ENCODE results near the gene PCDH10. TPM values are rescaled to one million over a fixed set of nuclear protein-coding genes. Genes with fewer than 3 reads are reported as not detected.

The PCDH10 gene
- polyA plus RNA-seq (ENCODE audit: insufficient read depth in 1 of 5, insufficient read length in 5 of 5, low replicate concordance in 1 of 5) = 1 to 10 TPM in 1 of 5 donors, under 1 TPM in 4; 0.40 to 1.1 (median 0.78) TPM
- long read RNA-seq, donor 1, full-length matches to known transcripts = 1 of 1 reads
- long read RNA-seq, donor 1, partial matches to known transcripts = 0 of 1 reads
- long read RNA-seq, donor 1, other reads (novel, unspliced or antisense) = 0 of 1 reads
- long read RNA-seq, donor 2, full-length matches to known transcripts = 1 of 1 reads
- long read RNA-seq, donor 2, partial matches to known transcripts = 0 of 1 reads
- long read RNA-seq, donor 2, other reads (novel, unspliced or antisense) = 0 of 1 reads
- long read RNA-seq, donor 3, full-length matches to known transcripts = 2 of 2 reads
- long read RNA-seq, donor 3, partial matches to known transcripts = 0 of 2 reads
- long read RNA-seq, donor 3, other reads (novel, unspliced or antisense) = 0 of 2 reads
- long read RNA-seq, donor 4, full-length matches to known transcripts = 2 of 2 reads
- long read RNA-seq, donor 4, partial matches to known transcripts = 0 of 2 reads
- long read RNA-seq, donor 4, other reads (novel, unspliced or antisense) = 0 of 2 reads
- long read RNA-seq, donor 5, full-length matches to known transcripts = 2 of 2 reads
- long read RNA-seq, donor 5, partial matches to known transcripts = 0 of 2 reads
- long read RNA-seq, donor 5, other reads (novel, unspliced or antisense) = 0 of 2 reads
- long read RNA-seq, donor 6, full-length matches to known transcripts = 2 of 2 reads
- long read RNA-seq, donor 6, partial matches to known transcripts = 0 of 2 reads
- long read RNA-seq, donor 6, other reads (novel, unspliced or antisense) = 0 of 2 reads
- long read RNA-seq, donor 7 = 0 reads
- long read RNA-seq, donor 8, full-length matches to known transcripts = 1 of 1 reads
- long read RNA-seq, donor 8, partial matches to known transcripts = 0 of 1 reads
- long read RNA-seq, donor 8, other reads (novel, unspliced or antisense) = 0 of 1 reads

- DNase-seq = peak; percentile 91 to 94
Measured at GRCh38 chr4:133148690-133149363, at the start of gene PCDH10. TSS of gene PCDH10 (plus strand) at chr4:133149294. CDS start at chr4:133150141, 847 bp downstream.

GRCh38 chr4:133102043-133102442, 47.1 kb upstream of the PCDH10 start:
- DNase-seq = no peak

DNA sequence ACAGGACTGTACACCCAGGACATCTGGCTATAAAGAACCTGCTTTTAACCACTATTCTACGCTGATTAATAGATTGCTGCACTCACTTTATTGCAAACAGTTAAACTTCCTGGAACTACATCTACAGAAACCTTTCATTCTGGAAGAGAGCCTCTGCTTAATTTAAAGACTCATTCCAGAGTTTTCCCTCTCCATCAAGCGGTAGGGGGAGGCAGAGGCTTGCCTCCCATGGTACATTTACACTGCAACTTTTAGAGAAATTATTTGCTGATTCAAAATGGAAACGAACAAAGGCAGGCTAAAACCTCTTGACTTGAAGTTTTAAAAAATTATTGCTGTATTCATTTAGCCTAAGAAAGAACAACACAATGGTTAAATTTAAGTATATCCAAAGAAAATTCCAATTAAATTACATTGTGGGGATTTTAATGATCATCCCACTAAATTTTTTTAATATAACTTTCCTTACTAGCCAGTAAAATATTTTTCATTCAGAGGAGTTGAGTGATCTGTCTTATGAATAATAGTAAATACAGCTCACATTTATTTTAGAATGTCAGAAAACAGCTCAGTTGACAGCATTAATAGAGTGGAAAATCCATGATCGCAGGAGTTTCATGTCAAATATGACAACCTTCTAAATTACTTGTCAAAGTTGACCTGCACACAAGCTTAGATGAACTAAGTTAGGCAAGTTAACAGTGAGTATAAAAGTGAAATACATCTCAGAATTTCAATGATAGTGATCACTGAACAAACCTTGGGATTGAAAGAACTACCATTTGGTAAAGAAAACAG, 46.3 kb upstream of the PCDH10 start:
- no peak for DNase-seq

GRCh38 chr4:133112641-133113040, 36.5 kb upstream of the PCDH10 start:
- DNase-seq = no peak

DNA sequence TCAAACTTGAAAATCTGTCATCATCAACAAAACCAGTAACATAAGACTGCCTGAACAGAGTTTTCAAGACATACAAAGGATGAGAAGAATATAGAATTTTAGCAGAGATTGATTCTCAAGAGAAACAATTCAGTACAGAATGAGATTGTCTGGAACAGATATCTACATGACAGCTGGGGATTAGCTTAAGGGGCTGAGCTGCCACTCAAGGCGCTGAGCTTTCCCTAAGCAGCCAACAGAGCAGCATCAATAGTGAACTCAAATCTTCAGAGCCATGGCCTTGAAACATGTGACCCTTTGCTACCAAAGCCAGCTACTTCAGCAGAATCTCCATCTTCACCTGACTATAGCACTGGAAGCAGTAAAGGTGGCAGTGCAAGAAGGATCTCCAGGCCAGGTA, 24.3 kb upstream of the PCDH10 start:
- no peak for DNase-seq

GRCh38 chr4:133127500-133127899, 21.6 kb upstream of the PCDH10 start:
- DNase-seq = no peak

DNA sequence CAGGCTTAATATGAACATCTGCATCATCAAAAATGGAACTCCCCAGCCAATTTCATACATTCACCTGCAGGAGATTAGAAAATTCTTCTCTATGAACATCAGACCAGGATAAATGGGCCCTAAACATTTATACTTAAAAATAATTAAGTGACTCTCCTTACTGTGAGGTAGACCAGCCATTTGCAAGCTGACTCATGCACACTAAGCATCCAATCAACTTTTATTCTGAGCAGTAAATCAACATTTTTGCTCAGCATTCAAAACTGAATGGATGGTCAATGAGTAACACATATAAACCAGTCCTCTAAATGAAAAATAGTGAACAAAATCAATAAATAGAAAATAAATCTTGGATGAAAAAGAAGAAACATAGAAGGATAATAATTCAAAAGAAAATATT, 19.9 kb upstream of the PCDH10 start:
- no peak for DNase-seq

GRCh38 chr4:133130171-133130570, 18.9 kb upstream of the PCDH10 start:
- DNase-seq = no peak

GRCh38 chr4:133131829-133132460, 17.1 kb upstream of the PCDH10 start:
- no peak for DNase-seq

DNA sequence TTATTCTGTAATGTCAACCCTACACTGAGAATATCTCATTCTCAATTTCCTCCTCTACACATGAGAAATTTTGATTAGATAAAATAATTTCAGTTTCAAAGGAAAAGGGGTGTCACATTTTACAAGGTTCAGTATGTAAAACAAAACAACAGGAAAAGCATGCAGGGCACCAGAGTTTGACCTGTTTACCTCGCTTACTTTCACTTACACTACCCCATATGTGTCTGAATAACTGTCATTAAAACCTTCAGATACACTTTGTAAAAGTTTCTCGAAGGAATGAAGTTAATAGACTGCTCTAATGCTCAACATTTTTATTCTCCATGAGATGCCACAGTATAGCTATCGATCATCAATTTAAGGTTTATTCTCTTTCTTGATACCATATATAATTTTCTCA, 12.3 kb upstream of the PCDH10 start:
- DNase-seq = no peak

GRCh38 chr4:133137571-133137970, 11.5 kb upstream of the PCDH10 start:
- no peak for DNase-seq

DNA sequence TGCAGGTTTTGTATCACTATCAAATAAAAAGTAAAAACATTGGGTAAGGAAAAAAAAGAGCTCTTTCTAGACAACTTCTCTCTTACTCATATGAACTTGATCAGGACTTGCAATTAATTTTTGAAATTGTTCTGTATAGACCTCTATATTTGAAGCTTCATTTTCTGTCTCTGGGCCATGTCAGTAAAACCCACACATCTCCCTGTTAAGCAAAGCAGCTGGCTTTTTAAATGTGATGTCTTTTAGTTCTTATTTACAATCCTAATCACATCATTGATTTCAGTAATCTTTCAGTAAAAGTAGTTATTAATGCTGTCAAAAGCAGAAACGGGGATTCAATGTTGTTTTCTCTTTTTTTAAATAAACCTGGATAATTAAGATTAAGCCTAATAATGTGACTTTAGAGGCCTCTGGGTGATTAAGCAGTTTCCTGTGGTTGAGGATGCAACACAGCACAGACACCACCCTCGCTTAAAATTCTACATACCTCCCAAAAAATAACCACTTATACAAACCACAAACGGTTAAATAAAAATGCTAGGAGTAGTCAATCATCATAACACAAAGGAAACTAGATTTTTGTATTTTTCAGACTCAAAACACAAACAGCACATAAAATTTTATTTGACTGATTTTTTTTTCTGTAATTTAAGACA, 5.2 kb upstream of the PCDH10 start:
- no peak for DNase-seq

DNA sequence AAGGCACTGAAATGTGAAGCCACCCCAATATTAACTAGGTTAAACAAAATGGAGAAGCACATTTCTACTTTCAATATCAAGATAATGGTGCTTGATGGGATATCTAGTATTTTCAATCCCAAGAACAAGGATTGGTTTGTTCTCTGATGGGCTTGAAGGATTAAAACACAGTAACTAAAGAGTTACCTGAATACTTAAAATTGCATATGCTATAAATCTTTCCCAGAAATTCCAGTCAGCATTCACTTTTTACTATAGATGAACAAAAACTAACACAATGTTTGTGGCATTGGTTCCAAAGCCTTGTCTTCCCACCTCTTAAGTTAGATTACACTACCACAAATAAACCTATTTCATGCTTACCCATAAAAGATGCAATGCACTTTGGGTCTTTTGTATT, 3.9 kb upstream of the PCDH10 start:
- DNase-seq = no peak

- DNase-seq = no peak
Measured at GRCh38 chr4:133145758-133146573, 3.1 kb upstream of the PCDH10 start.

DNA sequence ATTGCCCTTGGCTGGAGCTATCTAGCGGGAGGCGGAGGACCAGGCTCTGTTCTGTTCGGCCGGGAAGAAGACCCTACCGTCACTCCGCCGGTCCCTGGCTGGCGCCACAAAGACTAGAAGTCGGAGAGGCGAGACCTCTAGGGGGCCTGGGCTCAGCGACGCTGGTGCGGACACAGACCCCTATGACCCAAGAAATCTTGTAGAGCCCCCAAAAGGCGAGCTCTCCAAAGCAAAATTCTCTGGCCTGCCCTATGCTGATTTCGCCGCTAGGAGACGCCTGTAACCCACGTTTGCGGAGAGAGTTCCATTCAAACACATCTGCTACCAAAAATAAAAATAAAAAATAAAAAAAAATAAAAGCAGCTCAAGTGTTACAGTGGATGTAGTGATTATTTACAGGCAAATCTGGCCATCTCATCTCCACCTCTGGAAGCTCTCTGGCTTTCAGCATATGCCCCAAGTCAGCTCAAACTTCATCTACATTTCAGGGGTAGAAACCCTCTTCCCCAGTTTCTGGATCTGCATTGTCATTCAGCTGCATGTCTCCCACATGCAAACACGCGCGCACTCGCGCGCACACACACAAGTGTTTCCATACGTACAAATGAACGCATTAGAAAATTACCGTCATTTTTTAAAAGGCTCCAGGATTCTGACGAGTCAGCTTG, 2.4 kb upstream of the PCDH10 start:
- DNase-seq = peak; percentile 41 to 57

- peak; percentile 5 to 6 for DNase-seq
Measured at GRCh38 chr4:133147286-133147821, 1.7 kb upstream of the PCDH10 start.

DNA sequence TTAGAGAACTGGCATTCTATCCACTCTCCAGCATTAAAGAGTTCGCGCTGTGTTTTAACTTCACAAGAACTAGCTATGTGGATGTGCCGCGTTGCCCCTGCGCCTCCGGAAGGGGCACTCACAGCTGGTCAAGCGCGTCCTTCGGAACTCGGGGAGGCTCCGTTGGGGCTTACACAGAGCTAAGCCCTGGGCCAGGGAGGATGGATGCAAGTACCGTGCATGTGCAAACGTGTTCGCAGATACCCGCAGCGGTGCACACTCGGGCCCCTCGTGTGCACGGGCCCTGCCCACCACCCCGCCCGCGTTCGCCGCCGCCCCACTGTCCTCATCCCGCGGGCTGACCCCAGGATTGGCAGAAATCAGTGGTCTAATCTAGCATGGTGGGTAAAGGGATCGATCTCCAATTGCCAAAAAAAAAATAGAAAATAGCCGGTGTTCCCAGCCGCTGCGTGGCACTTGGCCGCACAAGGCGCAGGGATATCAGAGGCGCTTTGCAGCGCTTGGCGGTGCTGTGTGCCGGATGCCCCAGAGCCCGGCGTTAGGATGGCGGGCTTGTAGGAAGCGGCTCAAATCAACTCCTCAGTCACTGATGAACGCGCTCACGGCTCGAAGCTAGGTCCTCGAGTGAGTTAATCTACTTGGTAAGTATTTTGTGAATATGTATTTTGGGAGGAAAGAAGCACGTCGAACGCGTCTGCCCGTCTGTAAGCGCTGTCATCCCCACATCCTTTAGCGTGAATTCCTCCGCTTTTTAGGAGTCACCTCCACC, 989 bp upstream of the PCDH10 start:
- DNase-seq = peak; percentile 22 to 23

GRCh38 chr4:133149364-133149695, 236 bp downstream of the PCDH10 start:
- DNase-seq = no peak

Data from right lung (tissue), 10 donors.